GM19467 (cell line): ENCODE data around the gene CAMSAP1.
"Not testable (repeated sequence)": the region's sequence is repeated elsewhere in the genome, so short reads cannot be mapped to it uniquely, and the experiment has no call there.

ENCODE experiments used
- ATAC-seq: cut with Tn5 transposase; IDR thresholded peaks from one replicate; pipeline ENCODE4 v1.9.1; 2021; ENCODE audit warnings: mild to moderate bottlenecking, moderate library complexity; ENCODE audit not compliant: unreplicated experiment

The CAMSAP1 gene

DNA sequence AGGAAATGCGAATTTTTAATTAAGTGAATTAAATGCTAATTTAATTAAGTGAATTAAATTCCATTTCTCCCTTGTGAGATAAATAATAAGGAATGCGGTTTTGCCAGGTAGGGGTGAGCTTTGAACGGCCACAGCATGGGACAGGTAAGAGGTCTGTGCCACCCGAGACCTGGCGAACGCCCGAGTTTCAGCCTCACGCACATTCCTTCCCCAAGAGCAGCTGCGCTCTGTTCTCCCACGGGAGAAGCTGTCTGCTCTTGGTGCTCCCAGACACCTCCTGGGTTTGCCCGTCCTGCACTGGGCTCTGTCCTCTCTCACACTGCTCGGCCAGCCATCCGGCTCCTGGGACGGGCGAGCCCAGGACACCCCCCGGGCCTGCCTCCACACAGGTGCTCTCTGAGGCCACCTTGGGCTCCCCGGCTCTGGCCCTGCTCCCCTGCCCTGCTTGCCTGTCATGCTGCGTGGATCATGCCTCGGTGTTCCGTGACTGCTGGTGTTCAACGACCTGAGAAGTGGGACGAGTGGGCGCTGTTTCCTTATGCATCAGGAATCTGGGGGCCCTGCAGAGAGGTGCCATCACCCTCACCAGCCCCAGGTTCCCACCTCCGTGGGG, 13.7 kb upstream of the CAMSAP1 start:
- no peak for ATAC-seq

DNA sequence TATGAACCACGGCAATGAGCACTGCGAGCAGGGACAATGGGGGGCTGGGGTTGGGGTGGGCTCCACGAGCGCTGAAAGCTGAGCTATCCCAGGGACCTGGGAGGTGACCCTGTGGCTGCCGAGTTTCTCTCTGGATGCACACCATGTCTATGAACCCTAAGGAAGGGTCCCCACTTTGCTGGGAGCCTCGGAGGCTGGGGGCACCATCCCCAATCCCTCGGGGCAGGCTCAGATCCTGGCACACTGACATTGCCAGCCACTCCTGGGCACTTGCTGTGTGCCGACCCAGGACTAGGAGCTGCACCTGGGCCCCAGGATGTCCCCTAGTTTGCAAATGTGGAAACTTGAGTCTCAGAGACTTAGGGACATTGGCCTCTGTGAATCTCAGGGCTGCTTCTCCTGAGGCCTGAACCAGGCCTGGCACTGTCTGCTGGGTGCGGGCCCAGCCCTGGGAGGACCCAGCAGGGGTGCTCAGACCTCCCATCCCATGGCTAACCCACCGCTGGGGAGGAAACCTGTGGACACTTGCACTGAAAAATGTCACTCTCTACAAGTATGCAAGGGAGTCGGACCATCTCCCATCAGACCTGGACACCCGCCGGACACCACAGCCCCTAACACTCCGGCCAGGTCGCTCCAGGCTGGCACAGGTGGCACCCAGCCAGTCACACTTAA, 13.0 kb upstream of the CAMSAP1 start:
- ATAC-seq = no peak

DNA sequence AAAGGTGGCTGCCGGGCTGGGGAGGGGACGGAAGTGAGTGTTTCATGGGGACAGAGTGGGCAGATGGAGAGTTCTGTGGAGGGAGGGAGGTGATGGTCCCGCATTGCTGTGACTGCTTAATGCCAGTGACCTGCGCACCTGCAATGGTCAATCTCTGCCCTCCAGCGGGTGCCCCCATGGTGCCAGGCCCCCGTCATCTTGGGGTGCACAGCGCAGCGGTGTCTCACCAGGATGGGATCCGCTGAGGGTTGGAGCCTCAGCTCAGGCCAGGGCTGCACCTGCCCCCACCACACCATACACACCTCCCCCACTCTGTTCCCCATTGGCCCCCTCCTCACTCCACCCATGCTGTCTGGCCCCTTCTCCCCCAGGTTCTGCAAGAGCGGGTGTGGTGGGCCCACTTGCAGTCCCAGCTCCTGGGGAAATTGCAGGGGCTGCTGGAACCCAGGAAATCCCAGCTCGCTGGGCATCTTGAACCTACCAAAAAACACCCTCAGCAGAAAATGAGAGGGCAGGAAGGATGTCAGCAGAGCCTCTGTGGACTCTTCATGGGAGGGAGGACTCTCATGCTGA, 12.1 kb upstream of the CAMSAP1 start:
- ATAC-seq = no peak

DNA sequence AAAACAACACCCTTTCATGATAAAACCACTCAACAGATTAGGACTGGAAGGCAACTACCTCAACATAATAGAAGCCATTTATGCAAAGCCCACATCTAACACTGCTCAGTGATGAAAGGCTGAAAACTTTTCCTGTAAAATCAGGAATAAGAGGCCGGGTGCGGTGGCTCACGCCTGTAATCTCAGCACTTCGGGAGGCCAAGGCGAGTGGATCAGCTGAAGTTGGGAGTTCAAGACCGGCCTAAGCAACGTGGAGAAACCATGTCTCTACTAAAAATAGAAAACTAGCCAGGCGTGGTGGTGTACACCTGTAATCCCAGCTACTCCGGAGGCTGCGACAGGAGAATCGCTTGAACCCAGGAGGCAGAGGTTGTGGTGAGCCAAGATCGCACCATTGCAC, 8.9 kb upstream of the CAMSAP1 start:
- not testable (repeated sequence) for ATAC-seq

DNA sequence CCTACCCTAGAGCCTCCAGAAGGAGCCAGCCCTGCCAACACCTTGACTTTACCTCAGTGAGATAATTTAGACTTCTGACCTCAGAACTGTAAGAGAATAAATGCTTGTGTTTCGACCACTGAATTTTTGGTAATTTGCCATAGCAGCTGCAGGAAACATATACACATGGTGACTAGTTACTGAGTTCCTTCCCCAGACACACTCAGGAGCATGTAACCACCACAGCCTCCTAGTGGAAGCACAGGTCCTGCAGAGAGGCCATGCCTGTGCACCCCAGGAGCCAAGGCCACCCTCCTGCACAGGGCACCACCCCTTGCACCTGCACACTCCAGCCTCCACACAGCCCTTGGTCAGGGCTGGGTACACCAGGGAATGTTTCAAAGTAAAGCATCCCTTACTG, 7.6 kb upstream of the CAMSAP1 start:
- ATAC-seq = no peak

DNA sequence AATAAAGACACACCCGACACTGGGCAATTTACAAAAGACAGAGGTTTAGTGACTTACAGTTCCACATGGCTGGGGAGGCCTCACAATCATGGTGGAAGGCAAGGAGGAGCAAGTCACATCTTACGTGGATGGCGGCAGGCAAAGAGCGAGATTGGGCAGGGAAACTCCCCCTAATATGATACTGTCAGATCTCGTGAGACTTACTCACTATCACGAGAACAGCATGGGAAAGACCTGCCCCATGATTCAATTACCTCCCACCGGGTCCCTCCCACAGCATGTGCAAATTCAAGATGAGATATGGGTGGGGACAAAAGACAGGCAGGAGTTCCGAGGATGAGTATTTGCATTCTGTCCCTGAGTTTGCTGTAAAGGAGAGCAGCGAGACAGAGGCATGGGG, 3.9 kb upstream of the CAMSAP1 start:
- ATAC-seq = not testable (repeated sequence)

DNA sequence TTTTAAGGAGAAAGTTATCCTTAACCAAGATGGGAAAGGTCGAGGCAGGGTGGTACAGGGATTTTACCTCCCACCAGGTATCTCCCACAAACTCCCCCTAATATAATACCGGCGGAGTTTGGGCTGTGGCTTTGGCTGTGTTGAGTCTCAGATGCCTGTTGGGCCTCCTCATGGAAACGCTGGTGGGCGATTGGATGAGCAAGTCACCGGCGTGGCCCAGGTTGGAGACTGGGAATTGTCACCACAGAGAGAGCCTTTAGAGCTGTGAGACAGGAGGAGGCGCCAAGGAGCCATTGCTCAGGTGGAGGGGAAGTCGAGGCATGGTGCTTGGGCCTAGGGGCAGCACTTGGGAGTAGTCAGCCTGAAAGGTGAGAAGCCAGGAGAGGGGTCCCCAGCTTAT, 3.4 kb upstream of the CAMSAP1 start:
- no peak for ATAC-seq

DNA sequence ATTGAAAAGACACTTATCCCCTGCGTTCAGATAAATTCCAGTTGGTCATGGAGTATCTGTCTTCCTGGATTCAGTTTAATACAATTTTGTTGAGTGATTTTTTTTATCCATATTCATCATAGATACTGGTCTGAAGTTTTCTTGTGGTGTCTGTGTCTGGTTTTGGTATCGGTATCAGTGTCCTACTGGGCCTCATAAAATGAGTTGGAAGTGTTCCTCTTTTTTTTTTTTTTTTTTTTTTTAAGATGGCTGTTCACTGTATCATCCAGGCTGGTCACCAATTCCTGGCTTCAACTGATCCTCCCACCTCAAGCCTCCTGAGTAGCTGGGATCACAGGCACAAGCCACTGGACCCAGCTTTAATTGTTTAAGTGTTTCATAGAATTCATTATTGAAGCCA, 2.9 kb upstream of the CAMSAP1 start:
- no peak for ATAC-seq

DNA sequence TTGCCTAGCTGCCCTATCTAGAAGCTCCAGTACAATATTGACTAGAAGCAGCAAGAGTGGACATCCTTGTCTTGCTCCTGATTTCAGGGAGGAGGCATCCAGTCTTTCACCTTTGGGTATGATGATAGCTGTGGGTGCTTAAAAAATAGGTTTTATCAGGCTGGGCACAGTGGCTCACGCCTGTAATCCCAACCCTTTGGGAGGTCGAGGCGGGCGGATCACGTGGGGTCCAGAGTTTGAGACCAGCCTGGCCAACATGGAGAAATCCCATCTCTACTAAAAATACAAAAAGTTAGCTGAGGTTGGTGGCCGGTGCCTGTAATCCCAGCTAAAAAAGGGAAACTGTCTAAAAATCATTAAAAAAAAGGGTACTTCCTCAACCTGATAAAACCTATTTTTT, 2.0 kb upstream of the CAMSAP1 start:
- ATAC-seq = no peak

DNA sequence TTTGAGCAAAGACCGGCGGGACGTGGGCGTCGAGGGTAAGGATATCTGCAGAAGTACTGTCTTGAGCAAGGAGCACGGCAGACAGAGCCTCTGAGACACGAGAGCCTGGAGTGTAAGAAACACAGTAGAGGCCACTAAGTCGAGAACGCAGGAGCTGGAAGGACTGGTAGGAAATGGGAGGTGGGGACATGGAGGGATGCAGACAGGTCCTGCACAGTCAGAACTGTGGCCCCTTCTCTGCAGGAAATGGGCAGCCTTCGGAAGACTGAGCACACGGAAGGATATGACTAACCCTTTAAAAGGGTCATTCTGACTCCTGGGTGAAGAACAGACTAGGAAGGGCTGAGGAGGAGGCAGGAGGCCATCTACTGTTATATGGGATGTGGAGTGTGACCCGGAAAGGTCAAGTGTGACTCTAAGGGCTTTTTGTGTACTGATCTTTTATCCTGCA, 1.4 kb upstream of the CAMSAP1 start:
- ATAC-seq = no peak

DNA sequence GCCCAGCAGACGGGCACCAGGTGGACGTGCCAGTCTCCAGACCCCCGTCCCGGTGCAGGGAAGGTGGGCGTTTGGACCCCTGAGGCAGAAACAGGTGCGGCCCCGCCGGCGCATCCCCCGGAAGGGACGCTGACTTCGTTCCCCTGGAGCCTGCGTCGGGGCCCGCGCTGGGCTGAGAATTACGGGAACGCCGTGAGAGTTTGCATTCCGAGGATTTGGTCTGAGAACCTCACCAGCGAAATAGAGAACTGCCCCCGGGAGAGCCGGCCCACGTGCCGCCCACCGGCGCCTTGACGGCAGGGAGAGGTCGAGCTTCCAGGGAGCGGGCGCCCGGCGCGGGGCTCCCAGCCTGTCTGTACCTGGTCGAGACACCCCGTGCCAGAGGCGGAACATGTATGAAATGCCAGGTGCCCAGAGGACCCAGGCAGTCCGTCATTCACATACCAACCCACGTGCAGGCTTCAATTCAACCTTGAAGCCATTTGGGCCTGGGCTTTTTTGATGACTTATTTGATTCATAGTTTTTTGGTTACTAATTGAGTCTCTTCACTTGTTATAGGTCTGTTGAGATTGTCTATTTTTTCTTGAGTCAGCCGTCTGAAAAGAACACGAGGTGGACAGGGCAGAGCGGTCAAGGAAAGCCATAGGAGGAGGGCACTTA, 877 bp upstream of the CAMSAP1 start:
- ATAC-seq = no peak

DNA sequence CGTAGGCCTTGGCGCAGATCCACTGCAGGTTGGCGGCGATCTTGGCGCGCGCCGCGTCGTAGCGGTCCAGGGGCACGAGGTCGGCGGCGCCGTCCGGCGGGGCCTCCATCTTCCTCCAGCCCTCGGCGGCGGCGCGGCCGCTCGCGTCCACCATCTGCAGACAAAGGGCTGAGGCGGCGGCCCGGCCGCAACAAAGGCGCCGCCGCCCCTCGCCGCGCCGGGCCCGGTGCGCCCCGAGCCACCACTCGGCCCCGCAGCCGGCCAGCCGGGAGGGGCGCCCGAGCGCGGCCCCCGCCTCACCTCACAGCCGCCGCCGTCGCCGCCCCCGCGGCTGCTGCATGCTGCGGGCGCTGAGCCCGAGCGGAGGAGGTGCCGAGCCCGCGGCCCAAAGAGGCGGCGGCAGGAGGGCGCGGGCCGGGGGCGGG, 328 bp downstream of the CAMSAP1 start:
- ATAC-seq = peak; percentile 34

DNA sequence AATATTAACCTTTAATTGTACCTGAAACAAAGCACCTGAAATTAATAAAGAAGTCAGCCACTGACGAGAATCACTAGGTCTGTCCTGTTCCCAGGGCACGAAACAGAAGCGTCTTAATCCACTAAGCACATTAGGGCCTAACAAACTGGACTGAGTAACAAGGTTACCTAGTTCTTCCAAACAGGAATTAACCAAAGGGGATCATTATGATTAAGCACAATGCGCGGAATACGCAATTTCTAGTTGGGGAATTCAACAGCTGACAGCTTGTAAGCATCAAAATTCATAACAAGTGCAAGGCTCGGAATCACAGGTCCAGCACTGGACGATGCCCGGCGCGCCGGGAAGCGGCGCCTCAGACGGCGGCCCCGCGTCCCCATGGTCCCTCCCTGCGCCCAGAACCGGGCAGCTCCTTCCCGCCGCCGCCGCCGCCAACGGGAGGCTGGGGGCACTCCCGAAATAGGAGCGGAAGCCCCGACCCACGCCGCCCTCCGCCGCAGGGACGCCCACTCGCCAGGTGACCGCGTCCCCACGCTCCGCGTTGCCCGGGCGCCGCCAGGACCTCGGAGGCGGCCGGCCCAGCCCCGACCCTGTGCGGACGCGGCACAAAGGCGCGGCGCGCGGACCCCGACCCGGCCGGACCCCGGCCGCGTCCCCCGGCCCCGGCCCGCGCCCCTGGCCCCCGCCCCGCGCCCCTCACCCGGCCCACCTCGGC, 898 bp downstream of the CAMSAP1 start:
- peak; percentile 1 for ATAC-seq

DNA sequence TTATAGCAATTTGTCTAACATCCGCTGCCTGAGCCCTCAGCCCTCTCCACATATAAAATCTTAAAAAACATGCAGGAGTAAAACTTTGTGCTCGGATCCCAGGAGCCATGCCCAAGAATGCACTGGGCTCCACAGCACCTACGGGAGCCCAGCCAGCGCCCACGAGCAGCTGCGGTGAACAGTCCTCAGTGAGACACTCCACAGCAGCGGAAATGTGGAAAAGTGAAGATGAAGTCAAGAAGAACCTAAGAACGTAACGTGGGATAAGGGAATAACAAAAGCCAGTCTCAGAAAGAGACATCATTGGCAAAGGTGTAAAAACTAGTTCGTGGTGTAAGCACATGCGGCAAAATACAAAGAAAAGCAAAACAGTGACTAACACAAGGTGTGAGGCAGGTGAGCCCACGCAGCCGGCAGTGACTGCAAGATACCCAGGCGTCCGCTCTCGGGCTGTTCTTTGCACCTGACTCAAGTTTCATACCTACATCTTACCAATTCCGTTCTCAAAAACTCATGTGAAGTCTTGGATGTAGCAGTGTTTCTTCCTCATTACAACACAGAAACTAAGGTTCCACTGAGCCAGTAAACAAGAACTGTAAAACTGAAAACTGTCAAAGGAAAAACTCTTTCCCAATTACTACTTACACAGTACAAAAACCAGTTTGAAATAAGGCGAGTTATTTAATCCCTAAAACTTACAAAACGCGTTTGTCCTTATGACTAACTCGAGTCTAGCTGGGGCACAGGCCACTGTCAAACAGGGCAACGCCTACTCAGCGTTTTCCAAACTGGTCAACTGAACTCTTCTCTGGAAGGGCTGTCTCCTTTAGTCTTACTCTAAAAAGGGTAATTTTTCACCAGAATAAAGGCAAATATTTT, 1.7 kb downstream of the CAMSAP1 start:
- no peak for ATAC-seq

DNA sequence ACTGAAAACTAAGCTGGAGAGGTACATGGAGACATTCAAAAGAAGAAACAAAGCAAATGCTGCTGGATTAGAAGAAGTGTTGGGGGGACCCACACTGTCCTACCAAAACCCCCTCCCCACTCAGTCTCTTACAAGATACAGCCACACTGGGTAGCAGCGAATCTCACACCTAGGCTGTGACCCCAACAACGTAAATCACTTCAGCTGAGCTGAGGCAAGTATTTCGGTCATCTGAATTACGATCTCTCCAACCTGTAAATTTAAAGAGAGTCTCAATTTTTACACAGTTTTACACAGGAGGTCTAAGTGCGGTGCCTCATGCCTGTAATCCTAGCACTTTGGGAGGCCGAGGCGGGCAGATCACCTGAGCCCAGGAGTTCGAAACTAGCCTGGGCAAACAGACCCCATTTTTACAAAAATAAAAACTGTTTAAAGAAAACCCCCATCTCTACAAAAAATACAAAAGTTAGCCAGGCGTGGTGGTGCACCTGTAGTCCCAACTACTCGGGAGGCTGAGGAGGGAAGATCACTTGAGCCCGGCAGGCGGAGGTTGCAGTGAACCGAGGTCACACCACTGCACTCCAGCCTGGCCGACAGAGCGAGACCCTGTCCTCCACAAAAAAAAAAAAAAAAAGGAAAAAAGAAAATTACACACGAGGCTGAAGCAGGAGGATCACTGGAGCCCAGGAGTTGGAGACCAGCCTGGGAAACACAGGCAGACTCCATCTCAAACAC, 3.4 kb downstream of the CAMSAP1 start:
- ATAC-seq = no peak

DNA sequence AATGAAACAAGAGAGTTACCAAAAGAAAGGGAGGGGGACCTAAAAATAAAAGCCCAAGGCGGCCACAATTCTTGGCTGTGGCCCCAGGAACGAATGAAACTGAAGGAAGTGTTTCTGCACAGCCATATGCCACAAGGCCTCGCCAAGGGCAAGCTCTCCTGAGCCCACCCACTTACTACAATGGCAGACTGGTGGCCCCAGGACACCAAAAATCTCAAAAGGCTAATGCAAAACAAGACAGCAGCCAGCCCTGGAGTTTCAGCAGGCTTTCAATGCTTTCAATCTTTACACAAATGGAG, 4.0 kb downstream of the CAMSAP1 start:
- no peak for ATAC-seq

DNA sequence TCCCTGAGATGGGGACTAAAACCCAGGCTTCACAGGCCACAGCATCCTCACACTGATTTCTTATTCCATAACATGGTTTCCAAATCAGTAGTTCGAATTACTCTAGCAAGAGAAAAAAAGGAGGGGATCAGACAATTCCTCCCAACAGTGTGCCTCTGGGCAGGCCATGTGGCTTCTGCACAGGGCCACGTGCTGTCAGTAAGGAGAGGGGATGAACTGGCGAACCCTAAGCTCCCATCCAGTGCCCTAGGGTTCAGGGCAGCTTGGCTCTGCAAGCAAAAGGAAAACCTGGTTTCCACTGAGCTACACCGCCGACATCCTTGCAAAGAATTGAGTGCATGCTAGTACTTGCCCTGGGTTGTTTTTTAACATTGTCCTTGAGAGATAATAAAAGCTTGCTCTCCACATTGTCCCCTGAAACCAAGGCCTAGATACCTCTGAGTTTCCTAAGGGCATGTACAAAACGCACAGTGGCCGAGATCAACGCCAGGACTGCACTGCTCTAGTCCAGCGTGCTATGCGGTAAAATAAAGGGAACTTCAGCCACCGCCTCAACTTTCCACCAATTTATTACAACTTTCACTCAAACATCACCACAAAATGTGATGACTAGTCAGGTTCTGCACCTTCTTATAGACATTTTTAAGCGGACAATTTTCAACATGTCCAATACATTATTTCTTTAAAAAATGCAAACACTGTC, 4.5 kb downstream of the CAMSAP1 start:
- ATAC-seq = no peak

DNA sequence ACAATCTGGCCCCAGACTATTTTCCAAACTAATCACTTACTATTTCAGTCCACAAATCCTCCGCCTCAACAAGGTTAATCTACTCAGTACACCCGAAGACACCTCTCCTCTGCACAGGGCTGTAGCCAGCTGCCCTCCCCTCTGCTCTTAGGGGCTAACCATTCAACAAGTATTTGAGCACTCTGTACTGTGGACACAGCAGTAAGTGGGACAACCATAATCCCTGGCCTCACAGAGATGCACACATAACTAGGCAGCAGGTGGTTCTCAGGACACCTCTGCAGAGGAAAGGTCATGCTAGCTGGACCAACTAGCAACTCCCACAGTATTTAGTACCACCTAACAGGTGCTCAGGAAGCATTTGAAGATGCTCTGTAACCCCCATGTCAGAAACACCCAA, 5.5 kb downstream of the CAMSAP1 start:
- no peak for ATAC-seq

DNA sequence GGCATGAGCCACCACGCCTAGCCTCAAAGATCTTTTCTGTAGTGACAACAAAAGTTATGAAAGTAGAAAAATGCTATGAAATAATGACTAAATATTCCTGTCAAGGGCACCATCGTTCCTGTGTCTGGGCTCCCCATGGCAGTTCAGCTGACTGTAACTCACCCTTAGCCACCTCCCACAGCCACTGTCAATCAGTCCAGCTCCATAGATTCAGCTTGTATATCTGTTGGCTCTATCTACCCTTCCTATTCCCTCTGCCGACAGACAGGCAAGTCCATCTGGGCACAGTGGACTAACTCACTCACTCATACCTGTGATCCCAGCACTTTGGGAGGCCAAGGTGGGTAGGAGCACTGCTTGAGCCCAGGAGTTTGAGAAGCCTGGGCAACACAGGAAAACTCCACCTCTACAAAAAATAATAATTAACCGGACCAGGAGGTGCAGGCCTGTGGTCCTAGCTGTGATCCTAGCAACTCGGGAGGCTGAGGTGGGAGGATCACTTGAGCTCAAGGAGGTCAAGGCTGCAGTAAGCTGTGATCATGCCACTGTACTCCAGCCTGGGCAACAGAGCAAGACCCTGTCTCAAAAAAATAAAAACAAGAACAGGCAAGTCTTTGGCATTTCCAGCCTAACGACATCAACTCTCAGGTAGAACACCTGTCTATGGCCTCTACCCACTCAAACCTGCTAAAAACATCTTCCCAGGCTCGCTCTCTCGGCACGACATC, 6.2 kb downstream of the CAMSAP1 start:
- ATAC-seq = no peak
